Trophoblast cell (in vitro differentiated cells and primary cell): ENCODE measurements around the gene UQCR10.

Experiments used
- DNase-seq, 2 donors: peaks; one replicate each; pipeline ENCODE4 v3.0.0-alpha.2; 2016
- H2AFZ ChIP-seq: 2 replicates; pipeline ENCODE4 v1.6.1; 2013; ENCODE audit warnings: low read length, moderate library complexity, mild to moderate bottlenecking; ENCODE audit not compliant: insufficient read depth, poor library complexity
- H2AK5ac ChIP-seq: 2 replicates; pipeline ENCODE4 v1.6.1; 2013; ENCODE audit warnings: mild to moderate bottlenecking, low read length
- H2BK120ac ChIP-seq: 2 replicates; pipeline ENCODE4 v1.6.1; 2013; ENCODE audit warnings: low read length, mild to moderate bottlenecking, moderate library complexity; ENCODE audit not compliant: insufficient read depth, poor library complexity
- H2BK12ac ChIP-seq: 2 replicates; pipeline ENCODE4 v1.6.1; 2013; ENCODE audit warnings: mild to moderate bottlenecking, low read length, moderate library complexity
- H2BK5ac ChIP-seq: 2 replicates; pipeline ENCODE4 v1.6.1; 2013; ENCODE audit warnings: low read length, low read depth, moderate library complexity, mild to moderate bottlenecking; ENCODE audit not compliant: poor library complexity
- H3K14ac ChIP-seq: 2 replicates; pipeline ENCODE4 v1.6.1; 2013; ENCODE audit warnings: mild to moderate bottlenecking, low read length
- H3K18ac ChIP-seq: 2 replicates; pipeline ENCODE4 v1.6.1; 2013; ENCODE audit warnings: mild to moderate bottlenecking, low read length
- H3K23ac ChIP-seq: 2 replicates; pipeline ENCODE4 v1.6.1; 2013; ENCODE audit warnings: low read length
- H3K27ac ChIP-seq: 2 replicates; pipeline ENCODE4 v1.5.1; 2013; ENCODE audit warnings: low read depth, mild to moderate bottlenecking, inconsistent platforms, low read length, moderate library complexity
- H3K27me3 ChIP-seq: 2 replicates; pipeline ENCODE4 v1.6.1; 2013; ENCODE audit warnings: inconsistent platforms, mild to moderate bottlenecking, low read length, moderate library complexity; ENCODE audit not compliant: insufficient read depth
- H3K36me3 ChIP-seq, 2 experiments: 1 replicate in 1 of 2; 2 replicates in 1 of 2; pipeline ENCODE4 v1.6.1; 2013; ENCODE audit warnings: low read length in 2 of 2, mild to moderate bottlenecking in 2 of 2, moderate library complexity in 1 of 2; ENCODE audit not compliant: insufficient read depth in 2 of 2, control insufficient read depth in 1 of 2
- H3K4ac ChIP-seq: 2 replicates; pipeline ENCODE4 v1.6.1; 2013; ENCODE audit warnings: low read depth, mild to moderate bottlenecking, low read length, moderate library complexity
- H3K4me1 ChIP-seq, 2 experiments: 1 replicate in 1 of 2; 2 replicates in 1 of 2; pipeline ENCODE4 v1.6.1; 2013; ENCODE audit warnings: low read length in 2 of 2, mild to moderate bottlenecking in 2 of 2, moderate library complexity in 1 of 2; ENCODE audit not compliant: insufficient read depth in 2 of 2, control insufficient read depth in 1 of 2
- H3K4me2 ChIP-seq: 2 replicates; pipeline ENCODE4 v1.6.1; 2013; ENCODE audit warnings: inconsistent platforms, mild to moderate bottlenecking, low read length, moderate library complexity
- H3K4me3 ChIP-seq: 2 replicates; pipeline ENCODE4 v1.5.1; 2013; ENCODE audit warnings: mild to moderate bottlenecking, low read depth, low read length, inconsistent platforms
- H3K79me1 ChIP-seq: one replicate; pipeline ENCODE4 v1.6.1; 2013; ENCODE audit warnings: low read length
- H3K79me2 ChIP-seq: 2 replicates; pipeline ENCODE4 v1.6.1; 2013; ENCODE audit warnings: low read length, mild to moderate bottlenecking; ENCODE audit not compliant: control insufficient read depth, insufficient read depth, poor library complexity
- H3K9ac ChIP-seq: 2 replicates; pipeline ENCODE4 v1.6.1; 2013; ENCODE audit warnings: mild to moderate bottlenecking, low read length
- H3K9me3 ChIP-seq: 2 replicates; pipeline ENCODE4 v1.6.1; 2013; ENCODE audit warnings: low read depth, mild to moderate bottlenecking, control low read depth, inconsistent platforms, low read length; ENCODE audit not compliant: insufficient read depth
- H4K12ac ChIP-seq: 2 replicates; pipeline ENCODE4 v1.6.1; 2013; ENCODE audit warnings: low read depth, mild to moderate bottlenecking, low read length, moderate library complexity
- H4K8ac ChIP-seq: 2 replicates; pipeline ENCODE4 v1.6.1; 2013; ENCODE audit warnings: low read depth, mild to moderate bottlenecking, low read length, moderate library complexity
- H4K91ac ChIP-seq: one replicate; pipeline ENCODE4 v1.6.1; 2013; ENCODE audit warnings: low read depth, mild to moderate bottlenecking, low read length, moderate library complexity
- WGBS: extraction: QIAGEN DNeasy Blood & Tissue Kit; methylation state at CpG from one replicate; pipeline ENCODE4 v1.1.7; 2013; ENCODE audit warnings: missing lambda C conversion rate; ENCODE audit not compliant: insufficient read length, insufficient coverage; ENCODE audit errors: extremely low coverage; 5-methylcytosine and 5-hydroxymethylcytosine counted together

Gene UQCR10

DNA sequence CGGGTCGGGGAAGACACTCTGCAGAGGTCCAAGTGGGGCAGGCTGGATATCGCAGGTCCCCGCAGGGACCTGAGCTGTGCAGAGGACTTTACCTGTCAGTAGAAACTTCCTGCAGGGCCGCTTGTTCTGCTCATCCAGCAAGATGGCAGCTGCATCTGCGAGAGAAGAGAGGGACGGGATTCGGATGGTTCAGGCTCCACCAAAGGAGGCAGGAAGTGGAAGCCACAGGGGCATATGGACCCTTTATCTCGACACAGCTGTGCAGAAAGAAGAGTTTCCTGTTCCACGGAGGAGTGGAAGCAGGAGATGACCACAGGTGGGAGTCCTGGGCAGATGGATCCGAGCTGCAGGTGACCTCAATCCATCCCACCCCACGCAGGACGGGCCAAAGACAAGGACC is 24.8 kb upstream of the UQCR10 start:
- H2BK5ac ChIP-seq, result no peak overlapping the region
- no peaks in the 10 kb centered on the region for H3K79me1 ChIP-seq
- no peak overlapping the region for H3K18ac ChIP-seq
- no peak overlapping the region for H3K4me2 ChIP-seq
- DNase-seq, result no peak
- no peak overlapping the region for H2BK120ac ChIP-seq
- H3K27ac ChIP-seq, result no peak overlapping the region
- H3K9ac ChIP-seq, result no peak overlapping the region
- H2AK5ac ChIP-seq, result no peak overlapping the region
- no peaks in the 10 kb centered on the region for H3K4me1 ChIP-seq
- no peak overlapping the region for H3K4ac ChIP-seq
- no peak overlapping the region for H2BK12ac ChIP-seq
- H4K91ac ChIP-seq, result no peak overlapping the region
- no CpG with 5 or more reads among the region's 13 CpGs for WGBS
- H3K14ac ChIP-seq, result no peak overlapping the region
- H4K8ac ChIP-seq, result no peak overlapping the region
- H3K36me3 ChIP-seq, result peaks cover 3 to 5% of the 10 kb centered on the region in 2 experiments
- H3K23ac ChIP-seq, result no peak overlapping the region
- no peak overlapping the region for H2AFZ ChIP-seq
- H3K9me3 ChIP-seq, result peaks cover 4% of the 10 kb centered on the region
- no peak overlapping the region for H4K12ac ChIP-seq
- no peaks in the 10 kb centered on the region for H3K79me2 ChIP-seq
- no peaks in the 10 kb centered on the region for H3K27me3 ChIP-seq
- no peak overlapping the region for H3K4me3 ChIP-seq

DNA sequence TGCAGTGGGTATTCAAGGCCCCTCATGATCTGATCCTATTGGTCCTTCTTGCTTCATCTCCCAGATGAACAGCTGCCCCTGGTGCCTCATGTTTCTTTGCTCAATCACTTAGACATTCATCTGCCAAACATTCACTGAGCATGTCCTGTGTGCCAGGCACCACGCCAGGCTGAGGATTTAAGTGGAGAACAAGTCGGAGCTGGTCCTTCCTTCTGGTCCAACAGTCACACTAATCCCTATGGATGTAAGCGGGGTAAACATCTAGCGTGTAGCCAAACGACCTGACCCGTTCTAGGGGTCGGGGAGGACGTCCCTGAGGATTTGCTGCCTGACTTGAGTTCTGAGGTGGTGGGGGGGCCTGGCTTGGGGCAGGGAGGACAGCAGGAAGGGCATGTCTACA is 22.3 kb upstream of the UQCR10 start:
- Histone ChIP-seq H3K79me1 (no peaks in the 10 kb centered on the region), H3K36me3 (peaks cover 3 to 13% of the 10 kb centered on the region in 2 experiments), H3K9ac (no peak overlapping the region), H2AK5ac (no peak overlapping the region), H4K12ac (no peak overlapping the region), H4K91ac (no peak overlapping the region), H2BK5ac (no peak overlapping the region), H3K27ac (no peak overlapping the region), H3K27me3 (no peaks in the 10 kb centered on the region), H3K79me2 (no peaks in the 10 kb centered on the region), H3K4ac (no peak overlapping the region), H3K14ac (no peak overlapping the region), H4K8ac (no peak overlapping the region), H2AFZ (no peak overlapping the region), H3K4me3 (no peak overlapping the region), H3K18ac (no peak overlapping the region), H3K4me2 (no peak overlapping the region), H3K23ac (no peak overlapping the region), H2BK120ac (no peak overlapping the region), H3K4me1 (no peaks in the 10 kb centered on the region), H2BK12ac (no peak overlapping the region), H3K9me3 (no peaks in the 10 kb centered on the region)
- no CpG with 5 or more reads among the region's 8 CpGs for WGBS
- no peak for DNase-seq

GRCh38 chr22:29747832-29748231 is 19.3 kb upstream of the UQCR10 start:
- Histone ChIP-seq H3K27ac (no peak overlapping the region), H2AK5ac (no peak overlapping the region), H3K36me3 (peaks cover 0 to 13% of the 10 kb centered on the region in 2 experiments), H4K91ac (no peak overlapping the region), H2BK5ac (no peak overlapping the region), H4K8ac (no peak overlapping the region), H3K23ac (no peak overlapping the region), H3K4me3 (no peak overlapping the region), H2BK12ac (no peak overlapping the region), H3K9me3 (peaks cover 2% of the 10 kb centered on the region), H3K4ac (no peak overlapping the region), H3K79me2 (no peaks in the 10 kb centered on the region), H3K9ac (no peak overlapping the region), H3K27me3 (no peaks in the 10 kb centered on the region), H3K4me2 (no peak overlapping the region), H3K18ac (no peak overlapping the region), H4K12ac (no peak overlapping the region), H3K14ac (no peak overlapping the region), H2AFZ (no peak overlapping the region), H3K79me1 (no peaks in the 10 kb centered on the region), H3K4me1 (no peaks in the 10 kb centered on the region), H2BK120ac (no peak overlapping the region)
- no peak for DNase-seq
- no CpG with 5 or more reads among the region's 7 CpGs for WGBS

- H2AK5ac ChIP-seq, result no peak overlapping the region
- no CpG with 5 or more reads among the region's 9 CpGs for WGBS
- peaks cover 0 to 13% of the 10 kb centered on the region in 2 experiments for H3K36me3 ChIP-seq
- no peaks in the 10 kb centered on the region for H3K79me1 ChIP-seq
- H2BK120ac ChIP-seq, result no peak overlapping the region
- no peak overlapping the region for H3K14ac ChIP-seq
- no peak overlapping the region for H2AFZ ChIP-seq
- no peak overlapping the region for H3K27ac ChIP-seq
- no peak overlapping the region for H4K8ac ChIP-seq
- no peaks in the 10 kb centered on the region for H3K79me2 ChIP-seq
- no peak for DNase-seq
- H3K18ac ChIP-seq, result no peak overlapping the region
- no peak overlapping the region for H3K9ac ChIP-seq
- no peak overlapping the region for H3K4ac ChIP-seq
- no peak overlapping the region for H2BK12ac ChIP-seq
- peaks cover 2% of the 10 kb centered on the region for H3K9me3 ChIP-seq
- H2BK5ac ChIP-seq, result no peak overlapping the region
- H4K91ac ChIP-seq, result no peak overlapping the region
- no peak overlapping the region for H3K23ac ChIP-seq
- H4K12ac ChIP-seq, result no peak overlapping the region
- no peak overlapping the region for H3K4me2 ChIP-seq
- H3K27me3 ChIP-seq, result no peaks in the 10 kb centered on the region
- no peaks in the 10 kb centered on the region for H3K4me1 ChIP-seq
- no peak overlapping the region for H3K4me3 ChIP-seq
These were observed 18.8 kb upstream of the UQCR10 start for GRCh38 chr22:29748248-29748893.
